ENCODE measurements around the gene RIT2.

Gene RIT2

DNA sequence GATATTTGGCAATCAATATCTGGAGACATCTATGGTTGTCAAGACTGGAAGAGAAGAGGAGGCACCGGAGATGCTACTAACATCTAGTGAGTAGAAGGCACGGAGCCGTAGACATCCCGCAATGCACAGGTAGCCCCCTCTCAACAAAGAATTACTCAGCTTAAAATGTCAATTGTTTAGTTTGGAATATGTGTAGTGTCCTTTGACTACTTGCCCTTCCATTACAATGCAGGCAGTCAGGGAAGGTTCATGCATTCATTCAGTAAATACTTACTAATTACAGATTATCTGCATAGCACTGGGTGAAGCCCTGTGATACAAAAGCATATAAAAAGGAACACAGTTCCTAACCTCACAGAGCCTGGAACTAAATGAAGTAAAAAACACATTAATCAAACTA, 294.0 kb downstream of the RIT2 start:
- DNase-seq: no peak
- no peaks in the 10 kb centered on the region for H3K36me3 ChIP-seq
- H3K27me3 ChIP-seq: no peaks in the 10 kb centered on the region
- TF ChIP-seq, protein P1, sequence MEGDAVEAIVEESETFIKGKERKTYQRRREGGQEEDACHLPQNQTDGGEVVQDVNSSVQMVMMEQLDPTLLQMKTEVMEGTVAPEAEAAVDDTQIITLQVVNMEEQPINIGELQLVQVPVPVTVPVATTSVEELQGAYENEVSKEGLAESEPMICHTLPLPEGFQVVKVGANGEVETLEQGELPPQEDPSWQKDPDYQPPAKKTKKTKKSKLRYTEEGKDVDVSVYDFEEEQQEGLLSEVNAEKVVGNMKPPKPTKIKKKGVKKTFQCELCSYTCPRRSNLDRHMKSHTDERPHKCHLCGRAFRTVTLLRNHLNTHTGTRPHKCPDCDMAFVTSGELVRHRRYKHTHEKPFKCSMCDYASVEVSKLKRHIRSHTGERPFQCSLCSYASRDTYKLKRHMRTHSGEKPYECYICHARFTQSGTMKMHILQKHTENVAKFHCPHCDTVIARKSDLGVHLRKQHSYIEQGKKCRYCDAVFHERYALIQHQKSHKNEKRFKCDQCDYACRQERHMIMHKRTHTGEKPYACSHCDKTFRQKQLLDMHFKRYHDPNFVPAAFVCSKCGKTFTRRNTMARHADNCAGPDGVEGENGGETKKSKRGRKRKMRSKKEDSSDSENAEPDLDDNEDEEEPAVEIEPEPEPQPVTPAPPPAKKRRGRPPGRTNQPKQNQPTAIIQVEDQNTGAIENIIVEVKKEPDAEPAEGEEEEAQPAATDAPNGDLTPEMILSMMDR (IDR thresholded peaks at IDR 0.05; ENCODE audit: low read depth, low read length): no peak
- H3K4me1 ChIP-seq: no peaks in the 10 kb centered on the region
- no peak overlapping the region for H3K4me3 ChIP-seq (ENCODE audit: low read depth, low read length)
- H3K9me3 ChIP-seq: no peaks in the 10 kb centered on the region

DNA sequence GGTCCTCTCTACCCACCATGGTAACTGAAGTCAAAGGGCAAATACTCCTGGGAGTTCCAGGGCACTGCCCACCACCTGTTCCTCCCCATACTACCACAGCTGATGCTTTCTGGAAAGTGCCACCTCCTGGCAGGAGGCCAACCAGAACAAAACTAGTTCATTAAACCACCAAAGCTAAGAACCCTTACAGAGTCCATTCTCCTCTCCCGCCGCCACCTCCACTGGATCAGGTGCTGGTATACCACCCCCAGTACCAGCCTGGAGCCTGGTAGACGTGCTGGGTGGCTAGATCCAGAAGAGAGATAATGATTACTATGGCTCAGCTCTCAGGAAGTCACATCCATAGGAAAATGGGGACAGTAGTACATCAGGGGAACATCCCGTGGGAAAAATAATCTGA, 300.9 kb downstream of the RIT2 start:
- no peaks in the 10 kb centered on the region for H3K9me3 ChIP-seq
- no peaks in the 10 kb centered on the region for H3K27me3 ChIP-seq
- H3K36me3 ChIP-seq: no peaks in the 10 kb centered on the region
- DNase-seq: no peak
- TF ChIP-seq, protein P1 (IDR thresholded peaks at IDR 0.05; ENCODE audit: low read depth, low read length): no peak
- H3K4me1 ChIP-seq: no peaks in the 10 kb centered on the region
- no peak overlapping the region for H3K4me3 ChIP-seq (ENCODE audit: low read depth, low read length)

DNA sequence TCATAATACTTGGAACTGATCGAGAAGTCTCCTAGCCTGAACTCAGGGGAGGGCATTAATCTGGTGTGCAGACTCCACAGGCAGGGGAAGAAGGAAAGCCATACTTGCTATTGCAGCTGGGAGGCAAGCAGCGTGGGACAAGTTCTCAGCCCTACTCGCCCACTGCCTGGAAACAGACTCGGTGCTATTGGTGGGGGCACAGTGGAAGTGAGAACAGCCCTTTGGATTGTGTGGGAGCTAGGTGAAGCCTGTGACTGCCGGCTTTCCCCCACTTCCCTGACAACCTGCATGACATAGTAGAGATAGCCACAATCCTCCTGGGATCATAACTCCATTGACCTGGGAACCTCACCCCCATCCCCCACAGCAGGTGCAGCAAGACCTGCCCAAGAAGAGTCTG, 301.3 kb downstream of the RIT2 start:
- no peak overlapping the region for H3K4me3 ChIP-seq (ENCODE audit: low read depth, low read length)
- no peak for DNase-seq
- no peaks in the 10 kb centered on the region for H3K9me3 ChIP-seq
- H3K27me3 ChIP-seq: no peaks in the 10 kb centered on the region
- no peaks in the 10 kb centered on the region for H3K36me3 ChIP-seq
- no peaks in the 10 kb centered on the region for H3K4me1 ChIP-seq
- TF ChIP-seq, protein P1 (IDR thresholded peaks at IDR 0.05; ENCODE audit: low read depth, low read length): no peak

DNA sequence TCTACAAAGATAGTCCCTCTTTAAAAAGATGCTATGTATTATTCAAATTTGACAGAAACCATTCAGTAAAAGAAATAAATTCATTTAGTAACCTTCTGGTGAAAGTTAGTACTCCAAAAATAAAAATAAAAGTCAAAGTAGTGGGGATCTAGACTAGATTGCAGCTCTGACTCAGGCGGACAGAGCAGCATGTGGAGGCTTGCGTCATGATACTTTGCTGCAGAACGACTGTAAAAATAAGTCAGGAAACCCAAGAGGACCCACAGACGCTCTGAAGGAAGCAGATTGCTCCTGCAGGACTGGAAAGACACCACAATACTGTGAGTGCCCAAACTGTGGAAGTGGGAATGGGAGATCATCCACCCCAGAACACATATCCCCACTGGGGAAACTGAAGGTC, 301.9 kb downstream of the RIT2 start:
- Histone ChIP-seq H3K36me3 (no peaks in the 10 kb centered on the region), H3K4me1 (no peaks in the 10 kb centered on the region), H3K9me3 (no peaks in the 10 kb centered on the region), H3K4me3 (ENCODE audit: low read depth, low read length) (no peak overlapping the region), H3K27me3 (no peaks in the 10 kb centered on the region)
- TF ChIP-seq, protein P1 (IDR thresholded peaks at IDR 0.05; ENCODE audit: low read depth, low read length): no peak
- no peak for DNase-seq

DNA sequence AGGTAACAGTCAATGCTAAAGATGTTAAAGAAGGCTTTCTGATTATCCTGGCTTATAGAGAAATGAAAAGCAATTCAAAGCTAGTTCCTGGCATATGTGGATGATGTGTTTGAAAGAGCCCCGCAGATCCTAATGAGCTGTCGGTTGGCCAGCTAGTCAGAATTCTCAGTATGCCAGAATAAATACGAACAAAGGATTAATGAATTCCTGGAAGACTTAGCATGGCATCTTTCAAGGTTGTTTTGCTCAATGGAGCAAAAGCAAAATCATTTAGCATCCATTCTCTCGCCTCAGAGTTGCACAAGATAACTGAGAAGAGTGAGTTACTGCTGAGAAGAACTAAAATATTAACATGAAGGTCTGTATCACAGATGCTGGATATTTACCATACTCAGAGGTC, 307.6 kb downstream of the RIT2 start:
- Histone ChIP-seq H3K4me1 (no peaks in the 10 kb centered on the region), H3K9me3 (no peaks in the 10 kb centered on the region), H3K36me3 (no peaks in the 10 kb centered on the region), H3K4me3 (ENCODE audit: low read depth, low read length) (no peak overlapping the region), H3K27me3 (no peaks in the 10 kb centered on the region)
- TF ChIP-seq, protein P1 (IDR thresholded peaks at IDR 0.05; ENCODE audit: low read depth, low read length): no peak
- no peak for DNase-seq

DNA sequence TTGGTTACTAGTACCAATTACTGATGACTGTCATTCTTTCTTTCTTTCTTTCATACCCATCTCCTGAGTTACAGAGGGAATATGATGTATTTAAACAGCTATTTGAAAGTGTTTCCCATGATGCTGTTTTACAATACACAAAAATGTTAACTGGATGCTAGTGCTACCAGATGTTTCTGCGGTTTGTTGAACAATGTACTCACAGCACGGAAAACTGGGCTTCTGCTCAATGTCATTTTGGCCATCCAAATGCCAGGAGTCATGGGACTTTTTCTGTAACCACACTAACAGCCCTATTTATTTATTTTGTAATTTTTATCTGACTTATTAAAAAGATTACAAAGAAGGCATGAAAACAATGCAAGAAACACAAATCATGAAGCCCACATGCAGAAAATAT, 313.8 kb downstream of the RIT2 start:
- peak; percentile 10 for DNase-seq

More for the DNA sequence above, 313.8 kb downstream of the RIT2 start:
- no peaks in the 10 kb centered on the region for H3K27me3 ChIP-seq
- H3K4me3 ChIP-seq (ENCODE audit: low read depth, low read length): no peak overlapping the region
- TF ChIP-seq, protein P1 (IDR thresholded peaks at IDR 0.05; ENCODE audit: low read depth, low read length): no peak
- no peaks in the 10 kb centered on the region for H3K36me3 ChIP-seq
- H3K9me3 ChIP-seq: no peaks in the 10 kb centered on the region
- peaks cover 7% of the 10 kb centered on the region; the same call in 1 of the 2 replicates for H3K4me1 ChIP-seq
